ENCODE measurements around the gene TRIM14. TPM values are rescaled to one million over a fixed set of nuclear protein-coding genes. Genes with fewer than 3 reads are reported as not detected.

TRIM14 gene
- total and polyA plus RNA-seq, 2 donors (not counting 1 experiment from before 2014, with no cell fraction given) = 22.5 to 23.9 TPM

DNA sequence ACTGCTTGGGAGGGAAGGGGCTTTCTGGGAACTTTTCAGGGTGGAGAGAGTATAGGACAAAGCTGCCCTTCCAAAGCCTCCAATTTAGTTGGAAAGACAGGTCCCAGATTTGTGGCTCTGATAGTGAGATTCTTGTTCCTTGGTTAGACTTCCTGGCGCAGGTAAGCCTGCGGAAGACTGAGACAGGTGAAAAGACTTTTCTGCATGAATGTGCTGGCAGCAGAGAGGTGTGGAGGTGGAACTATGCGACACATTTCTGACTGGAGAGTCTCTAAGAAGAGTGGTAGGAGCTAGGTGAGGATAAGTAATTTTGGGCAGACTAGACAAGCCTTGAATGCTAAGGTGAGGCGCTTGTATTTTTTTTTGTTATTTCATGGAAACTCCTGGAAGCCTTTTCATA lies 32.6 kb downstream of the TRIM14 start:
- CTCF ChIA-PET = interaction anchor here (0.7 to 2.9 kb wide), 5 partner anchors 12 to 170 kb away, joined by 3 to 10 read pairs (median 6); no protein-coding TSS in a partner anchor
- WGBS (ENCODE audit: insufficient coverage) = 98% methylated on average over 4 of the region's 4 CpGs

DNA sequence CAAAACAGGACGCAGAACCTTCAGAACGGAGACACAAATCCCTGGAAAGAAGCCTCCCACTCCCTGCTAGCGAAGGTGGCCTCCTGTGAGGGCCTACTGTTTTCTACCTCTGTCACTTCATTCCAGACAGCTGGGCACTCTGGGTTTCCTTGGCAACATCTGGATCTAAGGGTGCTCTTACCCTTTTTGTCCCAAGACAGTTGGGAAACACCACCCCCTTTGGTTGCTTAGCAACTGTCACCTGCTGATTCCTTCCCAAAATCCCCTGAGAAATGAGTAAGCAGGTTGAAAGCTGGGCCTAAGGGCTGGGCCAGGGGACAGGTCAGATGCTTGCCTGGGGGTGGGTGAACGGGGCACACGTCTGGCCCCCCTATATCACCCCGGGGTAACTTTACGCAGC lies 33.1 kb downstream of the TRIM14 start:
- Histone ChIP-seq H3K9me3 (ENCODE audit: control extremely low read depth in 1 of 3, control insufficient read depth in 2 of 3, insufficient read depth in 1 of 3, low read length in 2 of 3) (no peaks in the 10 kb centered on the region), H3K79me2 (ENCODE audit: control insufficient read depth, insufficient read depth, low read length) (no peaks in the 10 kb centered on the region), H3K4me3 (ENCODE audit: control extremely low read depth in 1 of 5, extremely low read depth in 1 of 5, insufficient read depth in 1 of 5, low read depth in 2 of 5, low read length in 4 of 5) (no peak overlapping the region), H3K36me3 (replicated peaks in 1 of 2; ENCODE audit: control extremely low read depth in 1 of 2, control insufficient read depth in 1 of 2, extremely low read depth in 1 of 2, insufficient read depth in 2 of 2, low read length in 1 of 2) (peaks cover 10 to 21% of the 10 kb centered on the region in 2 experiments), H3K27ac (ENCODE audit: low read length in 2 of 2) (peak overlapping the region in 1 of 2 donors; percentile 29), H3K4me1 (ENCODE audit: control insufficient read depth in 2 of 2, insufficient read depth in 2 of 2, low read length in 2 of 2) (peaks cover 0 to 8% of the 10 kb centered on the region in 2 donors), H3K4me2 (replicated peaks; ENCODE audit: low read depth, low read length, poor library complexity, severe bottlenecking) (no peak overlapping the region), H3K27me3 (replicated peaks in 1 of 4; ENCODE audit: control extremely low read depth in 1 of 4, control insufficient read depth in 3 of 4, insufficient read depth in 4 of 4, low read length in 3 of 4) (no peaks in the 10 kb centered on the region), H3K9ac (ENCODE audit: low read length) (no peak overlapping the region), H2AFZ (ENCODE audit: insufficient read depth, low read depth, low read length, poor library complexity, severe bottlenecking) (no peak overlapping the region), H4K20me1 (ENCODE audit: control insufficient read depth, insufficient read depth, low read length, poor library complexity, severe bottlenecking) (no peaks in the 10 kb centered on the region)
- Mint-ChIP-seq H3K9me3 (ENCODE audit: insufficient read depth) (no peaks in the 10 kb centered on the region), H3K27ac (peak overlapping the region; percentile 79), H3K4me1 (peaks cover 20% of the 10 kb centered on the region), H3K27me3 (no peaks in the 10 kb centered on the region), H3K4me3 (no peak overlapping the region)
- CTCF ChIA-PET = interaction anchor here (0.7 to 2.9 kb wide), 6 partner anchors 12 to 170 kb away, joined by 3 to 10 read pairs (median 4); no protein-coding TSS in a partner anchor
- DNase-seq (no peak), ATAC-seq (ENCODE audit: low read depth) (no peak)
- 77% methylated on average over 7 of the region's 7 CpGs for WGBS (ENCODE audit: insufficient coverage)
- intact Hi-C loops (cut with micrococcal nuclease) = loop anchor here (5.0 kb wide), 2 partner anchors 36 to 121 kb away; no protein-coding TSS in a partner anchor
- POLR2A ChIA-PET = interaction anchor here (0.8 kb wide), 1 partner anchor 16 kb away, joined by 3 read pairs; no protein-coding TSS in a partner anchor
- no peak for TF ChIP-seq EZH2 (IDR thresholded peaks at IDR 0.05; ENCODE audit: borderline replicate concordance, insufficient read depth, low read depth, low read length, poor library complexity, severe bottlenecking)
- TF ChIP-seq, protein P1, sequence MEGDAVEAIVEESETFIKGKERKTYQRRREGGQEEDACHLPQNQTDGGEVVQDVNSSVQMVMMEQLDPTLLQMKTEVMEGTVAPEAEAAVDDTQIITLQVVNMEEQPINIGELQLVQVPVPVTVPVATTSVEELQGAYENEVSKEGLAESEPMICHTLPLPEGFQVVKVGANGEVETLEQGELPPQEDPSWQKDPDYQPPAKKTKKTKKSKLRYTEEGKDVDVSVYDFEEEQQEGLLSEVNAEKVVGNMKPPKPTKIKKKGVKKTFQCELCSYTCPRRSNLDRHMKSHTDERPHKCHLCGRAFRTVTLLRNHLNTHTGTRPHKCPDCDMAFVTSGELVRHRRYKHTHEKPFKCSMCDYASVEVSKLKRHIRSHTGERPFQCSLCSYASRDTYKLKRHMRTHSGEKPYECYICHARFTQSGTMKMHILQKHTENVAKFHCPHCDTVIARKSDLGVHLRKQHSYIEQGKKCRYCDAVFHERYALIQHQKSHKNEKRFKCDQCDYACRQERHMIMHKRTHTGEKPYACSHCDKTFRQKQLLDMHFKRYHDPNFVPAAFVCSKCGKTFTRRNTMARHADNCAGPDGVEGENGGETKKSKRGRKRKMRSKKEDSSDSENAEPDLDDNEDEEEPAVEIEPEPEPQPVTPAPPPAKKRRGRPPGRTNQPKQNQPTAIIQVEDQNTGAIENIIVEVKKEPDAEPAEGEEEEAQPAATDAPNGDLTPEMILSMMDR (IDR thresholded peaks at IDR 0.05) = no peak

More for the DNA sequence above, 32.6 kb downstream of the TRIM14 start:
- peaks cover 20% of the 10 kb centered on the region for H3K4me1 Mint-ChIP-seq
- no peaks in the 10 kb centered on the region for H3K9me3 Mint-ChIP-seq (ENCODE audit: insufficient read depth)
- intact Hi-C loops (cut with micrococcal nuclease) = loop anchor here (5.0 kb wide), 2 partner anchors 36 to 121 kb away; no protein-coding TSS in a partner anchor
- H3K27me3 Mint-ChIP-seq = no peaks in the 10 kb centered on the region
- Histone ChIP-seq H3K27me3 (replicated peaks in 1 of 4; ENCODE audit: control extremely low read depth in 1 of 4, control insufficient read depth in 3 of 4, insufficient read depth in 4 of 4, low read length in 3 of 4) (no peaks in the 10 kb centered on the region), H3K79me2 (ENCODE audit: control insufficient read depth, insufficient read depth, low read length) (no peaks in the 10 kb centered on the region), H2AFZ (ENCODE audit: insufficient read depth, low read depth, low read length, poor library complexity, severe bottlenecking) (no peak overlapping the region), H4K20me1 (ENCODE audit: control insufficient read depth, insufficient read depth, low read length, poor library complexity, severe bottlenecking) (no peaks in the 10 kb centered on the region), H3K4me1 (ENCODE audit: control insufficient read depth in 2 of 2, insufficient read depth in 2 of 2, low read length in 2 of 2) (peaks cover 0 to 8% of the 10 kb centered on the region in 2 donors), H3K4me2 (replicated peaks; ENCODE audit: low read depth, low read length, poor library complexity, severe bottlenecking) (no peak overlapping the region), H3K9ac (ENCODE audit: low read length) (no peak overlapping the region), H3K27ac (ENCODE audit: low read length in 2 of 2) (peak overlapping the region in 1 of 2 donors; percentile 29), H3K36me3 (replicated peaks in 1 of 2; ENCODE audit: control extremely low read depth in 1 of 2, control insufficient read depth in 1 of 2, extremely low read depth in 1 of 2, insufficient read depth in 2 of 2, low read length in 1 of 2) (peaks cover 10 to 16% of the 10 kb centered on the region in 2 experiments), H3K4me3 (ENCODE audit: control extremely low read depth in 1 of 5, extremely low read depth in 1 of 5, insufficient read depth in 1 of 5, low read depth in 2 of 5, low read length in 4 of 5) (no peak overlapping the region), H3K9me3 (ENCODE audit: control extremely low read depth in 1 of 3, control insufficient read depth in 2 of 3, insufficient read depth in 1 of 3, low read length in 2 of 3) (no peaks in the 10 kb centered on the region)
- peak overlapping the region; percentile 80 for H3K4me3 Mint-ChIP-seq
- H3K27ac Mint-ChIP-seq = peak overlapping the region; percentile 79
- DNase-seq (no peak), ATAC-seq (ENCODE audit: low read depth) (no peak)
- TF ChIP-seq EZH2 (IDR thresholded peaks at IDR 0.05; ENCODE audit: borderline replicate concordance, insufficient read depth, low read depth, low read length, poor library complexity, severe bottlenecking) = no peak
- TF ChIP-seq, protein P1 (IDR thresholded peaks at IDR 0.05) = no peak
- POLR2A ChIA-PET = interaction anchor here (0.8 kb wide), 1 partner anchor 15 kb away, joined by 3 read pairs; no protein-coding TSS in a partner anchor

All from B cell (primary cell).